ENCODE data around the gene ANKRD66.
"Not testable (repeated sequence)": the region's sequence is repeated elsewhere in the genome, so short reads cannot be mapped to it uniquely, and the experiment has no call there.

The ANKRD66 gene

GRCh38 chr6:46746696-46747095 lies at the start of gene ANKRD66:
Gene ANKRD66, plus strand, starts transcription at chr6:46746933. Its CDS starts 5,016 bp downstream, at chr6:46751949.
- DNase-seq, result no peak

DNA sequence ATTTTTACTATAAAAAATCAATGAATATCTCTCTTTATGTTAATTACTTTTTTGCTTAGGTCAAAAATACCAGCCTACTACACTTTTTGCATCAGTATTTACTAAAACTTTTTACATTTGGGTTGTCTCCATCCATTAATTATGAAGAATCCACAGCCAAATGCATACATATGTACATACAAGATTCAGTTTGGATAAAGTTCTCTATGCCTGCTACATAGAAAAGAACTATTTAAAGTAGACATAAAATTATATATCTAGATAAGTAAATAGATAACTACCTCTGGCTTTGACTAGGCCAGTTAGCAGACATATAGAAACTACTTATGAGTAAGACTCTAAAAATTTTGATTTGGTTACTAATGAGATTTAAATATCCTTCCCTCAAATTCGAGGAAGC lies 46.8 kb upstream of the ANKRD66 start:
- DNase-seq, result no peak

- DNase-seq, result no peak
Measured at GRCh38 chr6:46704562-46704961, 42.2 kb upstream of the ANKRD66 start.

DNA sequence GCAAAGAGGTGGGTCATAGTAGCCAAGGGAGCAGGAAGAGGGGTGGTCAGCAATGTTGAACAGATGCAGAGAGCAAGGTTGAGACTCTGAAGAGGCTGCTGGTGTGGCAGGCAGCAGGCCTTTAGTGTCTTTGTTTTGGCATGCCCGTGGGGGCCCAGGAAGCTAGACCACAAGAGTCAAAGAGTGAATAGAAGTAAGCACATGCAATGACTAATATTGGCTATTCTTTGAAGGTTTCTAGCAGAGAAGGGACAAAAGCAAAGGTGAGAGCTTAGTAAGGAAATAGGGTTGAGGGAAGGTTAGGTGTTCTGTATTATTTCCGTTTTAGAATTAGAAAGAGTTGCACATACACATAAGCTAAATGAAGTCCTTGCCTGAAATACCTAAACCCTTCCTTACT lies 40.3 kb upstream of the ANKRD66 start:
- no peak for DNase-seq

- DNase-seq, result no peak
Measured at GRCh38 chr6:46711491-46711890, 35.2 kb upstream of the ANKRD66 start.

- DNase-seq, result no peak
Measured at GRCh38 chr6:46715141-46715540, 31.6 kb upstream of the ANKRD66 start.

DNA sequence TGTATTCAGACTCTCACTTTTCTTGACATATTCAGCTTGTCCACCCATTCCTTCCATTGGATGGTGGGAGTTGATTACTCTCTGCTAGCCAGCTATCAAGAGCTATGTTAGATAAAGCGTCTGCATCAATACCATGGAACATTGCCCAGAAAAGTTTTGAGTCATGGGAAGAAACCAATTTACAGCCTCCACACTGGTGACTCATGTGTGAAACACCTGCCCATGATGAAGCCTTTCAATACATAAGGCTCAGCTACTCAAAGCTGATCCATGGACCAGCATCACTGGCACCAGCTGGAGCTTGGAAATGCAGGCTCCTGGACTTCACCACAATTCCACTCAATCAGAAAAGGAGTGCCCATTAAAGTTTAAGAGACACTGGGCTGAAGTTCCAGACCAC lies 27.6 kb upstream of the ANKRD66 start:
- DNase-seq, result peak; percentile 15

DNA sequence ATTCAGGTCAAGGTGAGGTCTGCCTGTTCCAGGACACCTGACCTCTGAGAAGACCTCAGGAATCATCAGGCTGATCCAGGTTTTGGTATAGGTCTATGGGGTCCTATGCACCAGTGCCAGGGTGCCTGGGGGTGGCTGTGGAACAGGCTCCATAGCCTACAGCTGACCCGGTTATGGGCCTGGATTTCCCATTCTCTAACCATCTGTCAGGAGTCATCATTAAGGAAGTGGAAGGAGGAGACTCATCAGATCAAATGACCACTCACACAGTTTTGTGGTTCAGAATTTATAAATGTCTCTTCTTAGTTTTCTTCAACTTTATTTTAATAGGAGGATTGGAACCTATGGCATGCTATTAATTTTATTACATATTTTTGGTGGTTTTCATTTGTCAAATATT lies 26.3 kb upstream of the ANKRD66 start:
- no peak for DNase-seq

- no peak for DNase-seq
Measured at GRCh38 chr6:46729787-46730326, 16.9 kb upstream of the ANKRD66 start.

- DNase-seq, result no peak
Measured at GRCh38 chr6:46730921-46731461, 15.7 kb upstream of the ANKRD66 start.

DNA sequence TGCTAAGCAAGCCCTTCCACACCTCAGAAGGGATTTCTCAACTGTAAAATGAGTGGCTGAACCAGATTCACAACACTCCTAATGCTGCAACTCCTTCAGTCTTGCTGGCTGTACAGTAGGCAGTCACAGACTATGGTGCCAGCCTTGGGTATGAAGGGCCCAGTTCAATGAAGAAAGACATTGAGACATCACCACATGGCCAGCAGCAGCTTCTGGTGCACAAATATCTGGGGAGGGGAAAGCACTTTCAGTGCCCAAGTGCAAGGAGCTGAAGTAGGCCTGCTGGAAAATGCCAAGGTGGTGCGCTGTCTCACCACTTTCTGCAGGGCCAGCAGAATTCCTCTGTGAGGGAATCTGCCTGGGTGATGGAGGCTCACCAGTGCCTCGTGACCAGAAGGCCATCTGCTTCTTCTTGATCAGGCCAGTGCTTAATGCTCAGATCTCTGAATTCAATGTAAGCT lies 13.4 kb upstream of the ANKRD66 start:
- no peak for DNase-seq

- peak; percentile 2 for DNase-seq
Measured at GRCh38 chr6:46734867-46735719, 11.6 kb upstream of the ANKRD66 start, which contains the start of gene PLA2G7. Gene PLA2G7, minus strand, starts transcription at chr6:46735375. Its CDS starts 12,484 bp downstream, at chr6:46722891.

- no peak for DNase-seq
Measured at GRCh38 chr6:46735720-46736031, 11.1 kb upstream of the ANKRD66 start.

- no peak for DNase-seq
Measured at GRCh38 chr6:46736906-46737305, 9.8 kb upstream of the ANKRD66 start.

DNA sequence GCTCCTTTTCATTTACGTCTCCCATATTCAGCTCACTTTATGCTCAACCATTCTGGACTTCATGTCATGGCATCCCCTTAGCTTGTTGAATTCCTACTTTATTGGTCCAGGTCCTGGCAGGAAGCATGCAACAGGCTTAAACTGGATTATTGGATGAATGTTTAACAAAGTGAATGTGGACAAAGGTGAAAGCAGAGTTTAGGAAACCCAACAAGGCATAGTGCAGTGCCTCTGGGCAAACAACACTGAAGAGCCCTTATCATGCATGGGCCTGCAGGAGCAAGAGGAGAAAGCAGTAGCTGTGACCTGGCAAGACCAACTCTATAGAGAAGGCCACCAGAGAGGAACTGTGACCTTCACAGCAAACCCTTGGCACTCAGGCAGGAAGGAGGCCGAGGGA lies 5.3 kb upstream of the ANKRD66 start:
- no peak for DNase-seq

GRCh38 chr6:46741910-46742309 lies 4.8 kb upstream of the ANKRD66 start:
- DNase-seq, result no peak

- no peak for DNase-seq
Measured at GRCh38 chr6:46743425-46744158, 3.1 kb upstream of the ANKRD66 start.

DNA sequence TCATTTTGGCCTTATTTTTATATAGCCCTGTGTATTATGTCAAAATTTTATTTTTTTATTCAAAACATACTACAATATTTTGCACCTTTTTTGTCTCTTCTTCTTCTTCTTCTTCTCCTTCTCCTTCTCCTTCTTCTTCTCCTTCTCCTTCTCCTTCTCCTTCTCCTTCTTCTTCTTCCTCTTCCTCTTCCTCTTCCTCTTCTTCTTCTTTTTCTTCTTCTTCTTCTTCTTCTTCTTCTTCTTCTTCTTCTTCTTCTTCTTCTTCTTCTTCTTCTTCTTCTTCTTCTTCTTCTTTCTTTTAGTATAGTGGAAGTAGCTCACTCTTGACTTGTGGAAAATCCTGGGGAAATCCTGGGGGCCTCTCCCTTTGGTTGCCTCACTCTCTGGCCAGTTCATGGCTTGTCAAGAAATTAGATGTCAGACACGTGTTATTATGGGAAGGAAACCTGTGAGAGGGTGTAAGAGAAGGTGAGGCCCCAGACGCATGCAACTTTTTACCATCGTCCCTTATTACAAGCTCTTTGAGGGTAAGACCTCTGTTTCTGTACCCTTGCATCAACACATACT lies 2.5 kb upstream of the ANKRD66 start:
- not testable (repeated sequence) for DNase-seq

GRCh38 chr6:46745973-46746372 lies 760 bp upstream of the ANKRD66 start:
- DNase-seq, result no peak

DNA sequence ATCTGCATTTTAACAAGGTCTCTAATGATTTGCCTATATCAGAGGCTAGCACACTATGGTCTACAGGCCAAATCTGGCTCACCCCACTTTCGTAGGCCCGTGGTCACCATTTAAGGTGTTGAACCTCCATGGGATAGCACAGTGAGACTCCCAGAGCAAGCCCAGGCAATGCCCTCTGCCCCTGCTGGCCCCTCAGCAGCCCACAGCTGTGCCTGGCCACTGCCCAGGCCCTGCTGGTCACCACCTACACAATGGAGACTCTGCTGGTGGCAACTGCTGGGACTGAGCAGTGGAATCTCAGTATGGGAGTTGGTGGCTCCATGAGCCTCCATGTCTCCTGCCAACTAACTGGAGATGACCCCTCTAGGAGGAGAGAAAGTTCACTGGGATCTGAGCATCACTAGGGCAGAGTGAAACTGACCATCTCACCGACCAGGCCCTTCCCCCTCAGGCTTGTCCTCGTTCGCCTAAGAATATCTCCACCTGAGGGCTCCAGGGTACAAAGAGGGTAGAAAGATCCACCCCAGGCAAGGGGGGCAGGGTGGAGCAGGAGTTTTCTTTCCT lies 2.3 kb downstream of the ANKRD66 start:
- no peak for DNase-seq

DNA sequence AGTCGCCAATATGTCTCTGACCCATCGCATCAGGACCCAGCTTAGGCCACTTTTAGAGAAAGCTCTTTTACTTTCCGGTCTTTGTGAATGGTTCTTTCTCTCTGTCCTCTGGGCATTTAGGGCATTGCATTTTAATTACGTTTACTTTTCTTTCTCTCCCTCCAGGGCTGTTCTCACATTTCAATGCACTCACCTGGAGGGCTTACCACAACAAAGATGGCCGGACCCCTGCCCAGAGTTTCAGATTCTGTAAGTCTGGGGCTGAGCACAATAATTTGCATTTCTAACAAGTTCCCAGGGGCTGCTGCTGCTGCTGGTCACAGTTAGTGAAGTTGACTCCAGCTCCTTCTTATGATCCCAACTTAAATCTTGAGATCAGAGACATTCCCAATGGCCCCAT lies 3.0 kb downstream of the ANKRD66 start:
- DNase-seq, result no peak

DNA sequence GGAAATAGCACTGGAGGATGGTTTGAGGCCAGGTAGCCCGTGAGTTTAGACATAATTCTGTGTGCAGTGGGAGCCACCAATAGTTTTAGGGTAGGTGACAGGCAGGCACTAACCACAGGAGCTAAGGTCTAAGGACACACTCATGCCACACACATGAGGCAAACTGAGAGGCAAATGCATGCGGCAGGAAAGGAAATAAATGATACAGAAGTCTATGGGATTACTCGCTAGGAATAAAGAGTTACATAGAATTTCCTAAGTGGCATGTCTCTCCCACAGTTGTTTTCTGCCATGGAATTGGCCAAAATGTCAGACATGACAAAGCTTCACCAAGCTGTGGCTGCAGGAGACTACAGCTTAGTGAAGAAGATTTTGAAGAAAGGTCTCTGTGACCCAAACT lies 4.9 kb downstream of the ANKRD66 start:
- no peak for DNase-seq

DNA sequence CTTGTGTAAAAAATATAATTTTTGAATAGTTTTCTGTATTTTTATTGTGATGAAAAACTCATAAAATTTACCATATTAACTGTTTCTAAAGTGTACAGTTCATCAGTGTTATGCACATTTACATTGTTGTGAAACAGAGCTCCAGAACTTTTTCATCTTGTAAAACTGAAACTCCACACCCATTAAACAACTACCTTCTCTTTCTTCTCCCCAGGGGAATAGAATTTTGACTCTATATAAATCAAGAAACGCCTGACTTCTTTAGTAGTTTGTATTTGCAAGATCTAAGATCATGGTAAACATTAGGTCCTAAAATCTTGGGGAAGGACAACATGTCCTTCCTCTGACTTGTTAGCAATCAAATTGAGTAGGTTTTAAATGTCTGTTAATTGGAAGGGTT lies 9.1 kb downstream of the ANKRD66 start:
- no peak for DNase-seq

Measured in fibroblast of skin of right quadriceps (primary cell).